GM21381 (cell line): ENCODE data around the gene USP49.

Experiments used
- ATAC-seq: cut with Tn5 transposase; IDR thresholded peaks from one replicate; pipeline ENCODE4 v1.9.1; 2021; ENCODE audit warnings: mild to moderate bottlenecking, moderate library complexity; ENCODE audit not compliant: unreplicated experiment

The USP49 gene

GRCh38 chr6:41759905-41760579 is 135.1 kb downstream of the USP49 start:
- no peak for ATAC-seq

- no peak for ATAC-seq
These were observed 135.9 kb downstream of the USP49 start for GRCh38 chr6:41759106-41759904.

- no peak for ATAC-seq
These were observed 136.5 kb downstream of the USP49 start for GRCh38 chr6:41758641-41759035.

DNA sequence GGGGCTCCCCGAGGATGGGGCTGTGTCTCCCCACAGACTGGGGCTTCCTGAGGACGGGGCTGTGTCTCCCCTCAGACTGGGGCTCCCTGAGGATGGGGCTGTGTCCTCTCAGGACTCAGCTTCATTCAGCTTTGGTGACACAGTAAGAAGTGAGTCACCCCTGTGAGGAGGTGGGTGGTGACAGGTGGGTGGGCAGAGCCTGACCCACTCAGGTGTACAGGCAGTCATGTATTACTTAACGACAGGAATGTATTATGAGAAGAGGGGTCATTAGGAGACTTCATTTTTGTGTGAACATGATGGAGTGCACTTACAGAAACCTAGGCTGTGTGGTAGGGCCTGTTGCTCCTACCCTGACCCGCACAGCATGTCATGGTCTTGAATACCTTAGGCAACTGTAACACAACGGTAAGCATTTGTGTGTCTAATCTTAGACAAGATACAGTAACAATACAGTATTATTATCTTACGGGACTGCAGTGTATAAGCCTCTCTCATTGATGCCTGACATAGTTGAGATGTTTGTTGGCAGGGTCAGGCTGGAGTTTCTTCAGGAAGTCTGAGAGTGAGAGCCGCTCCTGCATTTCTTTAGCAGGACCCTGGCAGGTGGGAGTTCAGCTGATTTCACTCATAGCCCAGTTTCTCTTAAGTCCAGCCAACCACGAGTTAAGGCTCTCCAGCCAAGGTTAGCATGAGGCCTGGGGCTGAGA is 137.1 kb downstream of the USP49 start:
- ATAC-seq = no peak

- ATAC-seq = no peak
These were observed 137.9 kb downstream of the USP49 start for GRCh38 chr6:41757271-41757670.

GRCh38 chr6:41756354-41756753 is 138.8 kb downstream of the USP49 start:
- no peak for ATAC-seq

DNA sequence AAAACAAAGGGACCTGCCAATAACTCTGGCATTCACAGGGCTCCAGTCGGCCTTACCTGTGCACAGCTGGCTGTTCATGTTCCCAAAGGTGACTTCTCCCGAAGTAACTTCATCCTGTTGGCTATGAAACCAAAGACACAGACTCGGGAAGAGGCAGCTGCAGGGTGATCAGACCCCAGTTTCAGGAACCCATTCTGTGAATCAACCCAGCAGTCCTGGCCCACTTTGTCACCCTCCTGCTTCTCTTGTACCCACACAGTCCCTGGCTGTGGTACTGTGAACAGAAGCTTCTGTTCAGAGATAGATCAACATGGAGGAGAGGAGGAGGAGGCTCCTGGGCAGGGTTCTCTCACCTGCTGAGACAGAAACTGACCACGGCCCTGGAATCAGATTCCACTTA is 139.3 kb downstream of the USP49 start:
- ATAC-seq = no peak

DNA sequence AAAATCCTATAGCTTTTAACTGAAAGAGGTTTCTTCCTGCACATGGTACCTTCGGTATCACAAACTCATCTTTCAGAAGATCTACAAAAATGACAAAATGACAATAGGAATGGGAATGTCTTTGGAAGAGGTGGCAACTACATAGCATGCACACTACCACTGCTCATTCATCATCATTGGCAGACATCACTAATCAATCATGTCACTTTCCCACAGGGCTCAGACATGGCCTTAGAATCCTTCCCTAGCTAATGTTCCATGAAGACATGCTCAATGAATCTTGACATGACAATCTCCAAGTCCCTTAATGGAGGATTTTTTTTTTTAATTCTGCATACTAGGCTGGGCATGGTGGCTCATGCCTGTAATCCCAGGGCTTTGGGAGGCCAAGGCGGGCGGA is 144.8 kb downstream of the USP49 start:
- no peak for ATAC-seq

GRCh38 chr6:41748542-41748941 is 146.6 kb downstream of the USP49 start:
- no peak for ATAC-seq

- ATAC-seq = no peak
These were observed 147.1 kb downstream of the USP49 start for GRCh38 chr6:41748102-41748477.

DNA sequence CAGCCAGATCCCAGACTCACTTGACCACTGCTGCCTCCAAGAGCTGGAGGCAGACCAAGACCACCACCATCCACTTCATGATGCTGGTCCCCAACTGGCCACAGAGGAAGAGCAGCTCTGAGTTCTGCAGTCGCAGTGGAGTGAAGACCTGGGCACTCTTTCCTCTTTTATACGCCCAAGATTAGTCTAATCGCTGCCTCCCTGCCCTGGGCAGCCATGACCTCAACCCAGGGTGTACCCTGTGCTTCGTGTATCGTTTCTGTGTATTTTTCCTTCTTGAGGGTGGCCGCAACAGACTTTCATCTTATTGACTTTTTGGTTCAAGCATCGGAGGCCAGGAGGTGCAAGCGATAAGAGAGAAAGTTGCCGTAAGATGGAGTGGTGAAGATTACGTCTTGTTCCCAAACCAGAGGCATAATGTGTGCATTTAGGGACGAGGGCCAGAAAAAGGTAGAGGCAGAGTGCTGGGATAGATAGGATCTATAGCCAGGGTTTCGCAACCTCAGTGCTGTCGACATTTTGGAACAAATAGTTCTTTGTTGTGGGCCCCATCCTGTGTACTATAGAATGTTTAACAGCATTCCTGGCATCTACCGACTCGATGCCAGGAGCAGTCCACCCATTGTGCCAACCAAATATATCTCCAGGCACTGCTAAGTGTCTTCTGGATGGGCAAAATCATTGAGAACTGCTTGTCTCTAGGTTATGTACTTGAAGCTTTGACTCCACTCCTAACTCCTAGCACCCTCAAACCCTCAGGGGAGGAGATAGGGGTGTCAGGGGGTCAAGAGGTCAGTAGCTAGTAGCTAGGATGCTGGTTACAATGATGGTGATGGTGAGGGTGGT is 147.7 kb downstream of the USP49 start, which contains the start of gene PGC:
Gene PGC (minus strand): TSS at position 142 of the 846 bp plus-strand sequence. CDS start 63 bp downstream, at position 79.
- no peak for ATAC-seq

- ATAC-seq = no peak
These were observed 149.1 kb downstream of the USP49 start for GRCh38 chr6:41746107-41746506.

DNA sequence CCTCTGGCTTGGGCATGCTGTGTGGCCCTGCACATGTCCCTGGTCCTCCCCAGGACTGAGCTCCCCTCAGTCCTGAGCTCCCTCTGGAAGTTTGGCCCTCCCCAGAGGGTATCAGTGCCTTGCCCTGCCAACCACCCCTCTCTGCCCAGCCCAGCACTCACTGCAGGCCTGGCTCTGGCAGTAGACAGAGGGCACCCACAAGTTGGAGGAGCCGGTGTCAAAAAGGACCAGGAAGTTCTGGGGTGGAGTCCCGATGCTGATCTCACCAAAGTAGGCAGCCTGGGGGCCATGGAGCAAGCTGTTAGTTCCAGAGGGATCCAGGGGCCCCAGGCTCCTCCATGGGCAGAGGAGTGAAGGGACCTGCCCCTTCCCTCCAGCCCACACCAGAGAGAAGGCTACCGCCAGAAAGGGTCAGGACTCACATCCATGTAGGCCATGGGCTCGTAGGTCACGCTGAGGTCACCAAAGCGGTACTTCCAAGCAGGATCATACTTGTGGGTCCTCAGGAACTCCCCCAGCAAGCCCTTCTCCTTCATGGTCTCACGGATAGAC is 150.9 kb downstream of the USP49 start:
- no peak for ATAC-seq

DNA sequence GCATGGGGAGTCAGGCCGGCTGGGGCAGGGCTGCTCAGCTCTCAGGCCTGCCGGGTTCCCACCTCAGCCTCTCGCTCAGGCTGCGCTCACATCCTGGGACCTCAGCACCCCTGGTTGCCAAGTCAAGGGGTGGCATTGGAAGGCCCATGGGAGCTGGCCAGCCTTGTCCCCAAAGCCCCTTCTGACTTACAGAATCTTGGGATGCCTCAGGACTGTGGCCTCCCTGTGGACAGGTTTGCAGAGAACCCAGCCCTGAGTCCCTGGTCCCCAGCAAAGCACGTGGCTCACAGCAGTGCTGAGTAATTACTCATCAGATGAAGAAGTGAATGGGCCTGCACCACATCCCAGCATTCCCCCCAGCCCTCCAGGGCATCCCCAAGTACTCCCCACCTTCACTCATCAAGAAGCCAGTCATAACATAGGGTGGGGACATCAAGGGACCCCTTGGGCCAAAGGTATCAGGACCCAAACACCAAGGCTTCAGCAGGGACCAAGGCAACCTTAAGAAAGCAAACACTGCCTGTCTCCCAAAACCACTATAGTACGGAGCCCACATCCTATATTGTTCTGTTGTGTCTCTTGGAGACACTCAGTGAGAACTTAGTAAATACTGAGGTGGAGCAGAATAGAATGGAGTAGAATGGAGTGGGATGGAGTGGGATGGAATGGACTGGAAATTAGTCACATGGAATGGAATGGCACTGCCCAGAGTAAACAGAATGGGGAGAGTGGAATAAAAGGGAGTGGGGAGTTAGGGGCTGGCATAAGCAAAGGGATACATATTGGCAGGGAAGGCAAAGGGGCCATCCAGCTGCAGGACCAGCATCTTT is 151.6 kb downstream of the USP49 start:
- no peak for ATAC-seq

DNA sequence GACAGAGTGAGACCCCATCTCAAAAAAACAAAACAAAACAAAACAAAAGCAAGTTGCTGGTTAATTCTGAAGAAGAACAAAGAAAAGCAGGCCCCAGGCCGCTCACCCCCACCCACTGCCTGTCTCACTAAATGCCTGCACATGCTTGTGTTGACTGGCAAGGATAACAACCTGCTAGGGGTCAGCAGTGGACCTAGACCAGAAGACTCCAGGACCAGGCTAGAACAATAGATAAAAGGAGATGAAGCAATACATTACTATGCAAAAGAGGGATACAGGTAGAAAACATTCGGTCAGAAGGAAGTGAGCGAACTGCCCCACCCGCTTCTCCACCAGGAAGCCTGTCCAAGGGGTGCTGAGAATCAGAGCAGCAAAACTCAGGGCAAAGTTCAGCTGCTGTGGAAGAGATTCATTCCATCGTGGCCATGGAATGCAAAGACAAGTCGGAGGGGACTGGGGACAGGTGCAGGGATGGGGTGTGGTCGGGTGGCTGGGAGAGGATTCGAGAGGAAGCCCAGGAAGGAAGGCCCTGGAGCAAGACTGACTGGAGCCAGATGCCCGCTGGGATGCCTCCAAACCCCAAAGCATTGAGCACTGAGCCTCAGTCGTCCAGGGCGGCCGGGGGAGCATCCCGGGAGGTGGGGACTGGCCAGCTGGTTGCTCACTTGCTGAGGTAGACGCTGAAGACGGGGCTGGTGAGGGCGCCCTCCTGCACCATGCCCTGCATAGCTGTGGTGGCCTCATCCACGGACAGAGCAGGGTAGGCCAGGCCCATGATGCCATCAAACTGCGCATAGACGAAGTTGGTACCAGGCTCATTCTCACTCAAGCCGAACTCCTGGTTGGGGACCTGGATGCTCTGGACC is 153.3 kb downstream of the USP49 start:
- no peak for ATAC-seq

DNA sequence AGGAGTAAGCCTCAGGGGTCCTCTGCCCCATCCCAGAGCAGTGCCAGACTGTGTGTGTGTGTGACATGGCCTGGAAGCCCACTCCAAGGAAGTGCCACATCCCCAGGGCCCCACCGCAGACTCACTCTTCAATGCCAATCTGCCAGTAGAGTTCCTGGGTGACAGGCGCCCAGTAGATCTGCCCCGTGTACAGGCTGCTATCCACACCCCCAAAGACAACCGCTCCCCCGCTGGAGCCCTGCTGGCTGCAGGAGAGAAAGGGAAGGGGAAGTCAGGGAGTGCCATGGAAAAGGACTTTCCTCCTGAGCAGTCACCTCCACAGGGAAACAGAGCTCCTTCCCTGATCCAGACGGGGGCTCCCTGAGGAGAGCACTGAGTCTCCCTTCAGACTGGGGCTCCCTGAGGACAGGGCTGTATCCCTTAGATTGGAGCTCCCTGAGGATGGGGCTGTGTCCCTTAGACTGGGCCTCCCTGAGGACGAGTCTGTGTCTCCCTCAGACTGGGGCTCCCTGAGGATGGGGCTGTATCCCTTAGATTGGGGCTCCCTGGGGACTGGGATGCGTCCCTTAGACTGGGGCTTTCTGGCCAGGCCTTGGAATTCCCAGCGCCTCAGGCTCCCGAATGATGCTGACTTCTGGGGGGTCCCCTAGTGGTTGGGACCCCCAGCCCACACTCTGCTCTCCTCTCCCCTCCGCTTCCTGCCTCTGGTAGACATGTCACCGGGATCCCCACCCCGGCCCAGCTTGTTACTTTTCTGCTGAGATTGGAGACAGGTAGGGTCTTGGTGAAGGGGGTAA is 154.6 kb downstream of the USP49 start:
- ATAC-seq = no peak
